Osteocyte (in vitro differentiated cells): ENCODE data around the gene TMEM150A. TPM values are rescaled to one million over a fixed set of nuclear protein-coding genes. Genes with fewer than 3 reads are reported as not detected.

Experiments
- DNase-seq: peaks from one replicate; pipeline ENCODE4 v3.0.0; 2021; ENCODE audit warnings: mixed read lengths; ENCODE audit not compliant: unreplicated experiment; ENCODE audit errors: extremely low spot score
- H3K27ac Mint-ChIP-seq: one replicate; pipeline ENCODE4 v1.8.0; 2021; ENCODE audit warnings: mild to moderate bottlenecking, mixed read lengths; ENCODE audit not compliant: unreplicated experiment
- H3K27me3 Mint-ChIP-seq: one replicate; pipeline ENCODE4 v1.8.0; 2021; ENCODE audit warnings: mixed read lengths; ENCODE audit not compliant: unreplicated experiment
- H3K36me3 Mint-ChIP-seq: one replicate; pipeline ENCODE4 v1.8.0; 2021; ENCODE audit warnings: mixed read lengths; ENCODE audit not compliant: unreplicated experiment
- H3K4me1 Mint-ChIP-seq: one replicate; pipeline ENCODE4 v1.8.0; 2021; ENCODE audit warnings: mixed read lengths; ENCODE audit not compliant: unreplicated experiment
- H3K4me3 Mint-ChIP-seq: one replicate; pipeline ENCODE4 v1.8.0; 2021; ENCODE audit warnings: mild to moderate bottlenecking, moderate library complexity, mixed read lengths; ENCODE audit not compliant: unreplicated experiment
- H3K9me3 Mint-ChIP-seq: one replicate; pipeline ENCODE4 v1.8.0; 2021; ENCODE audit warnings: mixed read lengths; ENCODE audit not compliant: unreplicated experiment
- CTCF ChIP-seq: fragments of 200-600 bp; sonication (generic); IDR thresholded peaks from 2 replicates; pipeline ENCODE4 v1.5.0; 2021; ENCODE audit warnings: antibody characterized with exemption, mild to moderate bottlenecking, moderate library complexity
- total RNA-seq: library from RNA; stranded (reverse); gene quantifications from 2 replicates; pipeline ENCODE4 v1.2.1, GENCODE V29; 2021

Gene TMEM150A
- total RNA-seq, 1 donor from 2014 or later = 18.2 TPM

GRCh38 chr2:85649201-85650190, 47.0 kb upstream of the TMEM150A start:
- Mint-ChIP-seq H3K36me3 (peaks cover 51% of the 10 kb centered on the region), H3K4me3 (no peak overlapping the region), H3K9me3 (no peaks in the 10 kb centered on the region), H3K27me3 (no peaks in the 10 kb centered on the region), H3K4me1 (peaks cover 24% of the 10 kb centered on the region), H3K27ac (peak overlapping the region; percentile 58)
- no peak for DNase-seq
- no peak for TF ChIP-seq CTCF

DNA sequence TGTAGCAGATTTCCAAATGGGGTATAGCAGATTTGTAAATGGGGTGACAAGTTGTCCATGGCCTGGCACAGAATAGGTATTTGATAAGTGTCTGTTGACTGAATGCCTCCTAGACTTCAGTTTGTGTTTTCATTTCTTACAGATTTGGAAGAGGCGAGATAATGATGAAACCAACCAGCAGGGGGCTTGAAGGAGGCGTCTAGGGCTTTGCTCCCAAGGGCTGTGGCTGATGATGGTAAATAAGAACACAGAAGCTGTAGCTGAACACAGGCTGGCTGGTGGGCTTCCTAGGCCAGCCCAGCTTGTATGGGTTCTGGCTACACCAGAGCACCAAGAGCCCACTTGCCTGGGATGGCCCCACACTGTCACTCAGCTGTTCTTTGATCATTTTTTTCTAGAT, 46.1 kb upstream of the TMEM150A start:
- Mint-ChIP-seq H3K4me1 (peaks cover 24% of the 10 kb centered on the region), H3K27me3 (no peaks in the 10 kb centered on the region), H3K27ac (peak overlapping the region; percentile 24), H3K36me3 (peaks cover 51% of the 10 kb centered on the region), H3K4me3 (no peak overlapping the region), H3K9me3 (no peaks in the 10 kb centered on the region)
- no peak for DNase-seq
- peak; percentile 54 for TF ChIP-seq CTCF

DNA sequence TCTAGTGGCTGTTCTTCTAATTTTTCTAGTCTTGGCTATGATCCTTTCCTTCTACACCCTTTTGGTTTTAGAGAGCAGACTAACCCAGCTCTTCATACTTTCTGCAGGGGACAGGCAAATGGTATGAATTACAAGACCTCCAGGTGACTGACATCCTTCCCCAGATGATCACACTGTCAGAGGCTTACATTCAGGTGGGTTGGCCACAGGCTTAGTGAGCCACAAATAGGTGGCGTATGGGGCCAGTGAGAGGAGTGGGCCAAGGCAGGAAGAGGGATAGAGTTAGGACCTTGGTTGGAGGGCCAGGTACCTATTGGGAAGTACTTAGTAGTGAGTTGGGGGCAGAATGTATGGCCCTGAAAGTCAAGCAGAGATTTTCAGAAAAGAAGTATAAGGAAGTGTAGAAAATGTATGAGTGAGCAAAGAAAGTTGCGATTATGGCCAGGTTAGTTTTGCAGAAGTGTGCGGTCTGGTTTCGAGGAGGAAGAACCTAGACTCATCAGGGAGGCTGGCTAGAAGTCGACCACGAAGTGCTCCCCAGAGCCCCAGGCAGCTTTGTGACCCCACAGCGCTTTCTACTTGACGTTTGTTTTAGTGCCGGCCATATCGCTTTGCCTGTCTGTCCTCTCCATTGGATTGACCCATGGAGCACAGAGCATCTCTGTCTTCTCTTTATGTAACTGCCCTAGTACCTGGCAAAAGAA, 45.5 kb upstream of the TMEM150A start:
- no peak for TF ChIP-seq CTCF
- H3K4me3 Mint-ChIP-seq = no peak overlapping the region
- H3K27me3 Mint-ChIP-seq = no peaks in the 10 kb centered on the region
- no peaks in the 10 kb centered on the region for H3K9me3 Mint-ChIP-seq
- H3K27ac Mint-ChIP-seq = peak overlapping the region; percentile 24
- H3K4me1 Mint-ChIP-seq = peaks cover 24% of the 10 kb centered on the region
- H3K36me3 Mint-ChIP-seq = peaks cover 49% of the 10 kb centered on the region
- no peak for DNase-seq

GRCh38 chr2:85646166-85646565, 43.7 kb upstream of the TMEM150A start:
- peaks cover 24% of the 10 kb centered on the region for H3K4me1 Mint-ChIP-seq
- TF ChIP-seq CTCF = no peak
- no peak for DNase-seq
- no peaks in the 10 kb centered on the region for H3K9me3 Mint-ChIP-seq
- H3K4me3 Mint-ChIP-seq = no peak overlapping the region
- H3K27ac Mint-ChIP-seq = no peak overlapping the region
- H3K27me3 Mint-ChIP-seq = no peaks in the 10 kb centered on the region
- H3K36me3 Mint-ChIP-seq = peaks cover 58% of the 10 kb centered on the region

GRCh38 chr2:85644909-85645308, 42.4 kb upstream of the TMEM150A start:
- Mint-ChIP-seq H3K36me3 (peaks cover 64% of the 10 kb centered on the region), H3K9me3 (no peaks in the 10 kb centered on the region), H3K4me1 (peaks cover 23% of the 10 kb centered on the region), H3K4me3 (no peak overlapping the region), H3K27me3 (no peaks in the 10 kb centered on the region), H3K27ac (no peak overlapping the region)
- TF ChIP-seq CTCF = no peak
- DNase-seq = no peak
